Astrocyte (in vitro differentiated cells and primary cell): ENCODE results near the gene RPL18. TPM values are rescaled to one million over a fixed set of nuclear protein-coding genes. Genes with fewer than 3 reads are reported as not detected.

Source experiments
- DNase-seq: peaks from one replicate; pipeline ENCODE4 v3.0.0-alpha.2; 2010; ENCODE audit warnings: low read depth
- FAIRE-seq: peaks from 2 replicates; lab custom pipeline; 2011; peaks lifted over from hg19 to GRCh38; lab: Jason Lieb, UNC
- H2AFZ ChIP-seq: 2 replicates; pipeline ENCODE4 v1.6.0; 2012; ENCODE audit warnings: low read depth, low read length, inconsistent platforms
- H3K27ac ChIP-seq: 2 replicates; pipeline ENCODE4 v1.5.1; 2011; ENCODE audit warnings: low read depth, low read length, inconsistent platforms
- H3K27me3 ChIP-seq: 2 replicates; pipeline ENCODE4 v1.6.0; 2011; ENCODE audit warnings: low read length, inconsistent platforms; ENCODE audit not compliant: insufficient read depth
- H3K36me3 ChIP-seq: 2 replicates; pipeline ENCODE4 v1.5.1; 2011; ENCODE audit warnings: low read length, inconsistent platforms; ENCODE audit not compliant: insufficient read depth
- H3K4me1 ChIP-seq: 2 replicates; pipeline ENCODE4 v1.5.1; 2011; ENCODE audit warnings: low read length, inconsistent platforms; ENCODE audit not compliant: insufficient read depth
- H3K4me2 ChIP-seq: 2 replicates; pipeline ENCODE4 v1.6.0; 2012; ENCODE audit warnings: low read length, inconsistent platforms
- H3K4me3 ChIP-seq: 2 replicates; pipeline ENCODE4 v1.5.1; 2011; ENCODE audit warnings: low read depth, mild to moderate bottlenecking, low read length, inconsistent platforms; ENCODE audit not compliant: insufficient read depth
- H3K79me2 ChIP-seq: 2 replicates; pipeline ENCODE4 v1.6.0; 2012; ENCODE audit warnings: mild to moderate bottlenecking, low read length, inconsistent platforms; ENCODE audit not compliant: insufficient read depth
- H3K9ac ChIP-seq: 2 replicates; pipeline ENCODE4 v1.6.0; 2012; ENCODE audit warnings: mild to moderate bottlenecking, low read length, inconsistent platforms
- H3K9me3 ChIP-seq: 2 replicates; pipeline ENCODE4 v1.5.1; 2012; ENCODE audit warnings: low read depth, mild to moderate bottlenecking, low read length, inconsistent platforms; ENCODE audit not compliant: insufficient read depth
- H4K20me1 ChIP-seq: 2 replicates; pipeline ENCODE4 v1.6.0; 2012; ENCODE audit warnings: low read length, inconsistent platforms; ENCODE audit not compliant: insufficient read depth
- H3K27ac Mint-ChIP-seq: one replicate; pipeline ENCODE4 v1.8.0; 2021; ENCODE audit warnings: mild to moderate bottlenecking, mixed read lengths; ENCODE audit not compliant: unreplicated experiment
- H3K27me3 Mint-ChIP-seq: one replicate; pipeline ENCODE4 v1.8.0; 2021; ENCODE audit warnings: low read depth, mixed read lengths; ENCODE audit not compliant: unreplicated experiment
- H3K36me3 Mint-ChIP-seq: one replicate; pipeline ENCODE4 v1.8.0; 2021; ENCODE audit warnings: low read depth, mixed read lengths; ENCODE audit not compliant: unreplicated experiment
- H3K4me1 Mint-ChIP-seq: one replicate; pipeline ENCODE4 v1.8.0; 2021; ENCODE audit warnings: low read depth, mixed read lengths; ENCODE audit not compliant: unreplicated experiment
- H3K4me3 Mint-ChIP-seq: one replicate; pipeline ENCODE4 v1.8.0; 2021; ENCODE audit warnings: mild to moderate bottlenecking, moderate library complexity, mixed read lengths; ENCODE audit not compliant: unreplicated experiment
- H3K9me3 Mint-ChIP-seq: one replicate; pipeline ENCODE4 v1.8.0; 2021; ENCODE audit warnings: mild to moderate bottlenecking, mixed read lengths; ENCODE audit not compliant: unreplicated experiment
- EZH2 ChIP-seq: IDR thresholded peaks from 2 replicates; pipeline ENCODE4 v1.6.1; 2012; ENCODE audit warnings: mild to moderate bottlenecking, low read length, inconsistent platforms; ENCODE audit not compliant: insufficient read depth
- total RNA-seq: library from RNA; stranded (reverse); gene quantifications from 2 replicates; pipeline ENCODE4 v1.2.1, GENCODE V29; 2021
- TF ChIP-seq, protein P1 (sequence below): IDR thresholded peaks from 2 replicates; pipeline ENCODE4 v1.5.1; 2011; ENCODE audit warnings: low read depth, mild to moderate bottlenecking, inconsistent platforms, low read length, moderate library complexity; ENCODE audit not compliant: insufficient read depth

Gene RPL18
- total RNA-seq, 1 donor from 2014 or later: 1,102 TPM

- Mint-ChIP-seq H3K9me3 (no peaks in the 10 kb centered on the region), H3K27me3 (peaks cover 4% of the 10 kb centered on the region), H3K4me3 (no peak overlapping the region), H3K27ac (no peak overlapping the region), H3K36me3 (peaks cover 1% of the 10 kb centered on the region), H3K4me1 (no peaks in the 10 kb centered on the region)
- TF ChIP-seq, protein P1, sequence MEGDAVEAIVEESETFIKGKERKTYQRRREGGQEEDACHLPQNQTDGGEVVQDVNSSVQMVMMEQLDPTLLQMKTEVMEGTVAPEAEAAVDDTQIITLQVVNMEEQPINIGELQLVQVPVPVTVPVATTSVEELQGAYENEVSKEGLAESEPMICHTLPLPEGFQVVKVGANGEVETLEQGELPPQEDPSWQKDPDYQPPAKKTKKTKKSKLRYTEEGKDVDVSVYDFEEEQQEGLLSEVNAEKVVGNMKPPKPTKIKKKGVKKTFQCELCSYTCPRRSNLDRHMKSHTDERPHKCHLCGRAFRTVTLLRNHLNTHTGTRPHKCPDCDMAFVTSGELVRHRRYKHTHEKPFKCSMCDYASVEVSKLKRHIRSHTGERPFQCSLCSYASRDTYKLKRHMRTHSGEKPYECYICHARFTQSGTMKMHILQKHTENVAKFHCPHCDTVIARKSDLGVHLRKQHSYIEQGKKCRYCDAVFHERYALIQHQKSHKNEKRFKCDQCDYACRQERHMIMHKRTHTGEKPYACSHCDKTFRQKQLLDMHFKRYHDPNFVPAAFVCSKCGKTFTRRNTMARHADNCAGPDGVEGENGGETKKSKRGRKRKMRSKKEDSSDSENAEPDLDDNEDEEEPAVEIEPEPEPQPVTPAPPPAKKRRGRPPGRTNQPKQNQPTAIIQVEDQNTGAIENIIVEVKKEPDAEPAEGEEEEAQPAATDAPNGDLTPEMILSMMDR: no peak
- no peak for TF ChIP-seq EZH2
- Histone ChIP-seq H3K36me3 (no peaks in the 10 kb centered on the region), H3K4me2 (no peak overlapping the region), H3K27me3 (no peaks in the 10 kb centered on the region), H3K9me3 (no peaks in the 10 kb centered on the region), H3K9ac (no peak overlapping the region), H2AFZ (no peak overlapping the region), H3K4me1 (no peaks in the 10 kb centered on the region), H4K20me1 (no peaks in the 10 kb centered on the region), H3K79me2 (no peaks in the 10 kb centered on the region), H3K4me3 (no peak overlapping the region), H3K27ac (no peak overlapping the region)
- no peak for FAIRE-seq
- no peak for DNase-seq
Observed at GRCh38 chr19:48603449-48603848, 15.5 kb downstream of the RPL18 start.

DNA sequence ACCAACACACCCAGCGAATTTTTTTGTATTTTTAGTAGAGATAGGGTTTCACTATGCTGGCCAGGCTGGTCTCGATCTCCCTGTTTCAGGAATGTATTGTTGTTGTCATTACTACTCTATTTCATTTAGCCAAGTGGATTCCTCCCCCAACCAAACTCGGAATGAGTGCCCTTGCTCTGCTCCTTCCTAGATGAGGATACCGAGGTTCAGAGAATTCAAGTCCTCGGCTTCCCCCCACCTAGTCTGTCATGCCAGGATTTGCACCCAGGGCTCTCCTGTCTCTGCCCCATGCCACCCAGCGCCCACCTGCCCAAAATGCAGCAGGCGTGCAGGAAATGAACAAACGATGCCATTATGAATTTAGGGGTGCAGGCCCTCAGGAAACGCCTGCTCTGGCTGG, 16.0 kb downstream of the RPL18 start:
- H3K27ac Mint-ChIP-seq: no peak overlapping the region
- H3K9ac ChIP-seq: no peak overlapping the region
- no peak overlapping the region for H3K27ac ChIP-seq
- H3K36me3 ChIP-seq: no peaks in the 10 kb centered on the region
- no peaks in the 10 kb centered on the region for H4K20me1 ChIP-seq
- no peak overlapping the region for H3K4me2 ChIP-seq
- H3K4me3 ChIP-seq: no peak overlapping the region
- no peaks in the 10 kb centered on the region for H3K79me2 ChIP-seq
- no peaks in the 10 kb centered on the region for H3K4me1 ChIP-seq
- no peak overlapping the region for H2AFZ ChIP-seq
- H3K4me3 Mint-ChIP-seq: no peak overlapping the region
- no peaks in the 10 kb centered on the region for H3K9me3 ChIP-seq
- no peaks in the 10 kb centered on the region for H3K27me3 ChIP-seq
- H3K27me3 Mint-ChIP-seq: peaks cover 6% of the 10 kb centered on the region
- TF ChIP-seq, protein P1: no peak
- no peak for TF ChIP-seq EZH2
- FAIRE-seq (no peak), DNase-seq (no peak)
- H3K9me3 Mint-ChIP-seq: no peaks in the 10 kb centered on the region
- H3K4me1 Mint-ChIP-seq: no peaks in the 10 kb centered on the region
- H3K36me3 Mint-ChIP-seq: peaks cover 1% of the 10 kb centered on the region

GRCh38 chr19:48600679-48601417, 18.1 kb downstream of the RPL18 start:
- H3K27me3 ChIP-seq: no peaks in the 10 kb centered on the region
- no peaks in the 10 kb centered on the region for H3K79me2 ChIP-seq
- H3K36me3 ChIP-seq: no peaks in the 10 kb centered on the region
- no peaks in the 10 kb centered on the region for H3K4me1 ChIP-seq
- no peak overlapping the region for H3K9ac ChIP-seq
- Mint-ChIP-seq H3K27me3 (peaks cover 10% of the 10 kb centered on the region), H3K4me3 (no peak overlapping the region), H3K4me1 (no peaks in the 10 kb centered on the region), H3K9me3 (no peaks in the 10 kb centered on the region), H3K36me3 (peaks cover 1% of the 10 kb centered on the region), H3K27ac (no peak overlapping the region)
- H3K27ac ChIP-seq: no peak overlapping the region
- no peak overlapping the region for H3K4me3 ChIP-seq
- H2AFZ ChIP-seq: no peak overlapping the region
- H4K20me1 ChIP-seq: no peaks in the 10 kb centered on the region
- no peak overlapping the region for H3K4me2 ChIP-seq
- DNase-seq (no peak), FAIRE-seq (no peak)
- no peaks in the 10 kb centered on the region for H3K9me3 ChIP-seq
- TF ChIP-seq EZH2: no peak
- TF ChIP-seq, protein P1: no peak
